Measurements from ENCODE around the gene LSP1. TPM values are rescaled to one million over a fixed set of nuclear protein-coding genes. Genes with fewer than 3 reads are reported as not detected.

Gene LSP1
- total and polyA plus RNA-seq, 4 donors = 5.0 to 7.7 (median 5.7) TPM

- TF ChIP-seq GABPA (IDR thresholded peaks at IDR 0.05 in 1 of 2, conservative IDR thresholded peaks at IDR 0.05 in 1 of 2) (no peak), ZBTB33 (IDR thresholded peaks at IDR 0.05) (no peak), SP1 (IDR thresholded peaks at IDR 0.05) (no peak), YY1 (IDR thresholded peaks at IDR 0.05) (no peak), REST (IDR thresholded peaks at IDR 0.05) (no peak), RAD21 (IDR thresholded peaks at IDR 0.05) (no peak), TAF1 (conservative IDR thresholded peaks at IDR 0.05) (no peak), ATF3 (IDR thresholded peaks at IDR 0.05) (no peak), HNF4A (conservative IDR thresholded peaks at IDR 0.05) (no peak), JUND (IDR thresholded peaks at IDR 0.05) (no peak), HNF4G (IDR thresholded peaks at IDR 0.05) (no peak), NR2F2 (IDR thresholded peaks at IDR 0.05) (no peak), MAX (IDR thresholded peaks at IDR 0.05) (no peak), RXRA (IDR thresholded peaks at IDR 0.05) (no peak), FOXA2 (IDR thresholded peaks at IDR 0.05) (no peak), CTCF (IDR thresholded peaks at IDR 0.05; ENCODE audit: low read depth, low read length, missing input control) (no peak)
- no peak for DNase-seq (ENCODE audit: low spot score)
- Histone ChIP-seq H3K27me3 (ENCODE audit: control insufficient read depth in 4 of 4, insufficient read depth in 4 of 4, low read length in 3 of 4) (no peaks in the 10 kb centered on the region), H3K36me3 (ENCODE audit: control insufficient read depth in 4 of 4, insufficient read depth in 3 of 4, low read depth in 1 of 4, low read length in 3 of 4) (no peaks in the 10 kb centered on the region), H3K4me3 (ENCODE audit: low read depth in 1 of 3, low read length in 3 of 3) (no peak overlapping the region), H3K9me3 (ENCODE audit: control insufficient read depth in 4 of 4, low read length in 3 of 4) (no peaks in the 10 kb centered on the region), H3K9ac (ENCODE audit: low read depth in 1 of 2, low read length in 2 of 2) (no peak overlapping the region), H3K4me1 (ENCODE audit: control insufficient read depth in 4 of 4, insufficient read depth in 4 of 4, low read length in 3 of 4) (no peaks in the 10 kb centered on the region), H3K27ac (ENCODE audit: low read depth in 1 of 2, low read length in 2 of 2) (no peak overlapping the region)
- 76% methylated on average over 14 of the region's 14 CpGs for WGBS
These were observed 69.7 kb downstream of the LSP1 start for GRCh38 chr11:1922481-1923081.

Measured in liver (tissue), 9 donors.